HG03432 (cell line): ENCODE results near the gene CMIP.

Experiments
- ATAC-seq: cut with Tn5 transposase; IDR thresholded peaks from one replicate; pipeline ENCODE4 v1.9.1; 2021; ENCODE audit warnings: mild to moderate bottlenecking, moderate library complexity; ENCODE audit not compliant: unreplicated experiment

CMIP gene

GRCh38 chr16:81598083-81598482 is 153.5 kb downstream of the CMIP start:
- no peak for ATAC-seq

GRCh38 chr16:81599034-81599744 is 154.6 kb downstream of the CMIP start:
- no peak for ATAC-seq

DNA sequence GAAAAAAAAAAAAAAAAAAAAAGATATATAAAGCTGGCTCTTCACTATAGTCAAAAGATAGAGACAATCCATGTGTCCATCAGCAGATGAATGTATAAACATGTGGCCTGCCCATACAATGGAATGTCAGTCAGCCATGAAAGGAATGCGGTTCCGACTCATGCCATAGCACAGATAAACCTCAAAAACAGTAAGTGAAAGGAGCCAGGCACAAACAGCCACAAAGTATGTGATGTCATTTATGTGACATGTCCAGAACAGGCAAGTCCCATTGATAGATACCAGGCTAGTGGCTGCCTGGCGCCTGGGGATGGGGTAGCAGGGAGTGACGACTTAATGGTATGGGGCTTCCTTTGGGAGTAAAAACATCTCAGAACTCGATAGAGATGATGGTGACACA is 155.7 kb downstream of the CMIP start:
- peak; percentile 80 for ATAC-seq

GRCh38 chr16:81601008-81601428 is 156.4 kb downstream of the CMIP start:
- ATAC-seq, result no peak

- ATAC-seq, result no peak
Measured at GRCh38 chr16:81601601-81602255, 157.1 kb downstream of the CMIP start.

DNA sequence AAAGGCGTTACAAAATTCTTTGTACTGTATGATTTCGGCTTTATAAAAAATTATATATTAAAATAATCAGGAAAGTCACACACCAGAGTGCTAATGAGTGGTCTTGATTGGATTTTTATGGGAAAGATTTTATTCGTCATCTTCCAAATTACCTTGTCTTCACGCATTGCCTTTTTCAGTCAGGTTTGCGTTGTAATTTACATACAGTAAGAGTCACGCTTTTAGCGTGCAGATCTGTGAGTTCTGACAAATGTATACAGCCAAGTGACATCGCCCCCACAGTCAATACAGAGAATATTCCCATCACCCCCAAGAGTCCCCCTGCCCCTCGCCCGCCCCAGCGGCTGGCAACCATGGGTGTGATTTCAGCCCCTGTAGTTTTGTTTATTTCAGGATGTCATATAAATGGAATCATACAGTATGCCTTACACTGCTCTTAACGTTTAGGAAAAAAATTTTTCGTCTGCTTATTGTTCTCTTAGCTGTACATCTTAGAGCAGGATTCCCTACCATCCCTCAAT is 157.7 kb downstream of the CMIP start:
- ATAC-seq, result no peak

GRCh38 chr16:81602792-81603191 is 158.2 kb downstream of the CMIP start:
- ATAC-seq, result no peak

GRCh38 chr16:81604960-81605383 is 160.4 kb downstream of the CMIP start:
- no peak for ATAC-seq

GRCh38 chr16:81606039-81606438 is 161.4 kb downstream of the CMIP start:
- no peak for ATAC-seq

DNA sequence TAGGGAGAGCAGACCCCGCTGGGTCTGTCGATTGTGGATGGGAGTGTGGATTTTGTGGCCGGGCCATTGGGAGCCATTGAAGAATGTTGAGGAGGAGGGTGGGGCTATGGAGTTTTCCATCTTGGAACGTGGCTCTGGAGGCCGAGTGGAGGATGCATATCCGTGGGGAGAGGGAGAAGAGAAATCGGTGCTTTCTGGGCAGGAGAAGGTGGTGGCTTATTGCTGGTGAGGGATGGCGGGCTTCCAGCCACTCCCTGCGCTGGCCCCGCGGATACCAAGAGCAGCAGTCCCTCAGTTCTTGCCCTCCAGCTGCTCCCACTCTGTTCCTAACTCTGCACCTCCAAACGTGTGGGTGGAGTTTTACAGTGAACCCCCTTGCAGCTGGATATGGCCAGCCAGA is 162.4 kb downstream of the CMIP start:
- no peak for ATAC-seq

DNA sequence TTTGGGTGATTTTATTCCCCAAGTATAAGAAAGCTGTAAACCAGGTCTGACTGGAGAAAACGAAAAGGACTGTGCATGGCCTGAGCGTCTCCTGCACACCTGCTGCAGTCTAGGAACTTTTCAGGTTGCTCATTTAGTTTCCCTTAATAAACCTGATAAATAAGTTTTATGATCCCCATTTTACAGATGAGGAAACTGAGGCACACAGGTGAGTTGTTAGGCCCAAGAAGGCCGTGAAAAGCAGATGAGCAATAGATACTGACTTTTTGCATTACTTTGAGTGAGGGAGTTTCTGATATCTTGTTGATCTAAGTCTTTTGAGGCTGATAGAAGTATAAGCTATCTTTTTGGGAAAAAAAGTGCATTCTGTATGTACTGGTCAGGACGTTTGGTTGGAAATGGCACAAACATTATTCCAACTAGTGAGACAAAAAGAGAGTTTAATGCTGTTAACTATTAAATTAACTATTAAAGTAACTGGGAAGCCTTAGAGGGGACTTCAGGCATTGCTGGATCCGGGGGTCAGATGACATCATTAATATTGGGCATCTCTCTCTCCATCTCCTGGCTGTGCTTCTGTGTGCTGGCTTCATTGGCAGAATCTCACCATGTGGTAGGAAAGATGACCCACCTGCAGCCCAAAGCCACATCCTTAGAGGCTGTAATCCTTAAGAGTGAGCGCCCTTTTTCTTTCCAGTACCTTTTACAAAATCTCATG is 163.4 kb downstream of the CMIP start:
- ATAC-seq, result peak; percentile 21

DNA sequence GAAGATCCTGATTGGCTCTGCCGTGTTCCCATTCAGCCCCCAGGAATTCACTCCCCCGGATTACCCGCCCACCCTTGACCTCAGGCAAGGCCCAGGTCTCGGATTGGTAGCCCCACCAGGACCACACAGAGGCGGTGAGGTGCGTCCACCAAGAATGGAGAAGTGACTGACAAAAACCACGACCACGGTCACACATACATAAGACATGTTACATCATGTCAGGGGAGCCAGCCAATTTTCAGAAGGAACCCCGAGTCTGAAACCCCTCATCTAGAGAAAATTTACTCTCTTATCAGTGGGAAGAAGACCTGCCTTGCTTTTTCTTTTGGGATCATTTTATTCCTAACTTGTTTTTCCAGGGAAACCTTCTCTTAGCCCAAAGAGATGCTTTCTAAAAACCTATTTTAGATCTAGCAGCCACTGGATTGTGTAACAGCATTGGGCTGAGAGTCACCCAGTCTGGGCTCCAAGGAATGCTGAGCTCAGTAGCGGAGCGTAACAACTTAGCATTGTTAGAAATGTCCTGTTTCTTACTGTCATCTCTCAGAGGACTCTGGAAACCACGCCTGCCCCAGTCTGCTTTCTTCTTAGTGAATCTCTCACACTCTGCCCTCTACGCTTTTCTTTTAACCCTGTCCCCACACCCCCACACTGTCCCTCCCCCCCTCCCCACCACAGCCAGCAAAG is 164.1 kb downstream of the CMIP start:
- peak; percentile 54 for ATAC-seq

GRCh38 chr16:81609323-81609892 is 164.8 kb downstream of the CMIP start:
- no peak for ATAC-seq

DNA sequence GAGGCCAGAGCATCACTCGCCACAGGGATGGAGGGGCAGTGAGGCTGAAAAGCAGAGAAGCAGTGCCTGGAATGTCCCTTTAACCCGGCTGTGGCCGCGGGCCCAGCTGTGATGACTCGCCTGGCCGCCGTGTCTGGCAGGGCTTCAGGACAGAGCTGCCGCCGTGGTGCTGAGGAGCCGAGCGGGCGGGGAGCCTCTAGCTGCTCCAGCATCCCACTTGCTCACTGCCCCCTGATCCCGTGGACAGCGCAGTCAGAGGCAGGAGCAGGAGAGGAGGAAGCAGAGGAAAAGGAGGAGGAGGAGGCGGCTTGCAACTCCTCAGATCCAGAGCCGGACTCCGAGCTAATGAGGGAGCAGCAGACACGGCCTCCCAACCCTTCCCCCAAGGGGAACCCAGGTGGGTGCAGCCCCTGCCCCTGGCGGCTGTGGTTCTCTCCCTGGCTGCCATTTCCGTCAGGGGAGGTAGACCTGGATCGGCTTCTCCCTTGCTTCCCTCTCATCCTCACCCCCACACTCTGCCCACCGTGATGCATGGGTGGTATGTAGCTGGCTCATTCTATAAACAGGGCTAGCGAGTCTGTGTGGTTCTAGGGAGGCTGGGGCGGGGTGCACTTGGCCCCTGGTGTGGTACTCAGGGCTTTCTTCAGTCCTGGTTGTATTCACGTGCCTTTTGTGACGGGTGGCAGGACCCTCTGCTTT is 165.7 kb downstream of the CMIP start:
- no peak for ATAC-seq

- ATAC-seq, result no peak
Measured at GRCh38 chr16:81610936-81611335, 166.3 kb downstream of the CMIP start.

GRCh38 chr16:81611721-81612120 is 167.1 kb downstream of the CMIP start:
- no peak for ATAC-seq

- no peak for ATAC-seq
Measured at GRCh38 chr16:81612351-81613163, 167.9 kb downstream of the CMIP start.

DNA sequence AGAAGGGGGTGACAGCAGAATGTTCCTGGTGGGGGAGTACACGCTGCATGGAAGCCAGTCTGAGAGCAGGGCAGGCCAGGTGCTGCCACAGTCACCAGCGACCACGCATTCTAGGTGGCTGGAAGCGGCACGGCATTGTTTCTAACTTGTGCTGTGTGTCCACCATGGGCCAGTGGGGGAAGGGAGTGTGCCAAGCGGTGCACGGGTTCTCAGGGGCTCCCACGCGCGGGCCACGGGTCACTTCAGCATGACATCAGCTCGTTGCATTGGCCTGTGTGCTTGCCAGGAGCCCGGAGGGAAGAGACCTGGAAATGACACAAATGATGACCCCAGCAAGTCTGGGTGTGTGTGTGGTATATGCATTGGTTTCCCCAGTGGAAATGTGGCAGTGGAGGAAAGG is 169.6 kb downstream of the CMIP start:
- ATAC-seq, result no peak

- ATAC-seq, result no peak
Measured at GRCh38 chr16:81614654-81615359, 170.2 kb downstream of the CMIP start.
